ENCODE results near the gene TXK. TPM values are rescaled to one million over a fixed set of nuclear protein-coding genes. Genes with fewer than 3 reads are reported as not detected.

Gene TXK
- total and polyA plus RNA-seq, 10 of the 15 experiments (the other 5 are each of a cell fraction or from before 2014, with no cell fraction given): 0.44 to 2.9 (median 1.4) TPM

GRCh38 chr4:48108309-48109073, 25.6 kb downstream of the TXK start:
- Histone ChIP-seq H3K9me3 (replicated peaks; ENCODE audit: control insufficient read depth, insufficient read depth, low read length) (no peaks in the 10 kb centered on the region), H4K20me1 (ENCODE audit: control insufficient read depth, insufficient read depth) (no peaks in the 10 kb centered on the region), H3K79me2 (ENCODE audit: control insufficient read depth, insufficient read depth, low read length) (no peaks in the 10 kb centered on the region), H3K4me1 (ENCODE audit: control insufficient read depth, insufficient read depth, low read length) (no peaks in the 10 kb centered on the region), H3K9ac (ENCODE audit: control insufficient read depth, insufficient read depth, low read length) (no peak overlapping the region), H3K27ac (ENCODE audit: control insufficient read depth, insufficient read depth) (no peak overlapping the region), H2AFZ (ENCODE audit: control insufficient read depth, low read depth, low read length) (no peak overlapping the region), H3K36me3 (ENCODE audit: control insufficient read depth in 2 of 2, insufficient read depth in 2 of 2, low read length in 1 of 2) (no peaks in the 10 kb centered on the region), H3K4me3 (no peak overlapping the region), H3K27me3 (replicated peaks in 1 of 2; ENCODE audit: control insufficient read depth in 2 of 2, insufficient read depth in 2 of 2, low read length in 1 of 2) (no peaks in the 10 kb centered on the region), H3K4me2 (ENCODE audit: control insufficient read depth, insufficient read depth) (no peak overlapping the region)
- FAIRE-seq (no peak), DNase-seq (ENCODE audit: low read depth, low spot score) (no peak), ATAC-seq (no peak)
- TF ChIP-seq SMC3 (IDR thresholded peaks at IDR 0.05; ENCODE audit: borderline replicate concordance, low read length): no peak
- no peak for TF ChIP-seq HSF1 (IDR thresholded peaks at IDR 0.05; ENCODE audit: low read depth, low read length)
- TF ChIP-seq ZNF592 (IDR thresholded peaks at IDR 0.05): no peak
- in situ Hi-C loops (cut with MboI) (no loop called here), intact Hi-C loops (cut with micrococcal nuclease; ENCODE audit: unreplicated experiment) (loop anchor here (5.0 kb wide), 1 partner anchor 106 kb away; no protein-coding TSS in a partner anchor)
- WGBS (ENCODE audit: insufficient coverage, insufficient replicate concordance, low lambda C conversion rate, missing lambda C conversion rate): 91% methylated on average over 2 of the region's 2 CpGs
- CTCF ChIA-PET: interaction anchor here (0.6 to 4.3 kb wide), 26 partner anchors 9 to 198 kb away, joined by 3 to 28 read pairs (median 5); no protein-coding TSS in a partner anchor
- POLR2A ChIA-PET: no interaction called here
- BruUV-seq (replicated peaks): no TSS peak
- RAD21 ChIA-PET (ENCODE audit: unreplicated experiment): interaction anchor here (0.8 to 1.5 kb wide), 7 partner anchors 9 to 187 kb away, joined by 3 to 5 read pairs (median 3); no protein-coding TSS in a partner anchor
- SMC1A ChIA-PET (ENCODE audit: uncharacterized antibody, unreplicated experiment): interaction anchor here (0.6 to 2.4 kb wide), 13 partner anchors 10 to 167 kb away, joined by 3 to 21 read pairs (median 4); no protein-coding TSS in a partner anchor

Measured in GM12878 (cell line).